IPS-15b (cell line): ENCODE results near the gene NMRAL1.

Source experiments
- H3K27me3 ChIP-seq: one replicate; pipeline ENCODE4 v1.6.1; 2013; ENCODE audit warnings: low read length; ENCODE audit not compliant: control insufficient read depth, insufficient read depth
- H3K36me3 ChIP-seq: one replicate; pipeline ENCODE4 v1.6.1; 2013; ENCODE audit warnings: low read length; ENCODE audit not compliant: control insufficient read depth, insufficient read depth
- H3K4me1 ChIP-seq: one replicate; pipeline ENCODE4 v1.6.1; 2013; ENCODE audit warnings: mild to moderate bottlenecking, low read length; ENCODE audit not compliant: control insufficient read depth, insufficient read depth
- H3K4me3 ChIP-seq: one replicate; pipeline ENCODE4 v1.5.1; 2013; ENCODE audit warnings: low read depth, low read length
- H3K9ac ChIP-seq: one replicate; pipeline ENCODE4 v1.6.1; 2013; ENCODE audit warnings: low read depth, mild to moderate bottlenecking, low read length
- H3K9me3 ChIP-seq: one replicate; pipeline ENCODE4 v1.6.1; 2013; ENCODE audit warnings: mild to moderate bottlenecking, low read length; ENCODE audit not compliant: control insufficient read depth, insufficient read depth

Gene NMRAL1

GRCh38 chr16:4512473-4512872 lies 38.0 kb upstream of the NMRAL1 start:
- peaks cover 52% of the 10 kb centered on the region for H3K36me3 ChIP-seq
- H3K9ac ChIP-seq = no peak overlapping the region
- H3K4me3 ChIP-seq = no peak overlapping the region

DNA sequence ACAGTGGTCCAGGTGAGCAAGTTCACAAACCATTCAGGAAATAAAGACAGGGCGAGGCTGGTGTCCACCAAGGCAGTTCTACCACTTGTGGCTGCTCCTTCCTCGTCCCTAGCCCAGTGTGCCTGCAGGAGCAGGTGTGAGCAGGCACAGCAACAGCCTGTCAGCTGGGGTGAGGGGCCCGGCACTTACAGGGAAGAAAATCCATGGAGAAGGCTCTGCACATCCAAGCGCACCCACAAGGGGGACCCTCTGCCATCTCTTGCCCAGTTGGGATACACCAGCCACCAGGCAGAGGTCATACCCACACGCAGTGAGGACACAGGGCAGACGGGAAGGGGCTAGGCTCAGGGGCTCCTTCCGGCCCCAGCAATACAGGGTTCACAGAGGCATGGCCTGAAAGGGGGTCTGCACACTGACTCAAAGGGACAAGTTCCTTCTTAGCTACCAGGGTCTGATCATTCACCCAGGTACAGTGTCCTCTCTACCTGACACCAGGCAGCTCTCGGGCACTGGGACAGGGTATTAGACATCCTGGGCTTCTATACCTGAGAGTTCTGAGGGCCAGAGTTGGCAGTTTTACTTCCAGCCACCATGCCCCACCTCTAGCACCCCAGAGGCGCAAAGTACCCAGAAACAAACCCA lies 37.1 kb upstream of the NMRAL1 start:
- H3K36me3 ChIP-seq = peaks cover 58% of the 10 kb centered on the region

More at GRCh38 chr16:4512473-4512872, 38.0 kb upstream of the NMRAL1 start:
- no peaks in the 10 kb centered on the region for H3K27me3 ChIP-seq
- no peaks in the 10 kb centered on the region for H3K9me3 ChIP-seq
- H3K4me1 ChIP-seq = no peaks in the 10 kb centered on the region

GRCh38 chr16:4510747-4511426 lies 36.5 kb upstream of the NMRAL1 start:
- no peaks in the 10 kb centered on the region for H3K9me3 ChIP-seq
- no peak overlapping the region for H3K9ac ChIP-seq
- peaks cover 58% of the 10 kb centered on the region for H3K36me3 ChIP-seq
- H3K4me1 ChIP-seq = no peaks in the 10 kb centered on the region
- H3K4me3 ChIP-seq = no peak overlapping the region
- no peaks in the 10 kb centered on the region for H3K27me3 ChIP-seq

More for the DNA sequence above, 37.1 kb upstream of the NMRAL1 start:
- no peaks in the 10 kb centered on the region for H3K27me3 ChIP-seq
- H3K9ac ChIP-seq = no peak overlapping the region
- no peaks in the 10 kb centered on the region for H3K4me1 ChIP-seq
- H3K9me3 ChIP-seq = no peaks in the 10 kb centered on the region
- H3K4me3 ChIP-seq = no peak overlapping the region

GRCh38 chr16:4510131-4510530 lies 35.7 kb upstream of the NMRAL1 start:
- H3K36me3 ChIP-seq = peaks cover 58% of the 10 kb centered on the region
- no peaks in the 10 kb centered on the region for H3K4me1 ChIP-seq
- no peak overlapping the region for H3K9ac ChIP-seq
- H3K4me3 ChIP-seq = no peak overlapping the region
- no peaks in the 10 kb centered on the region for H3K9me3 ChIP-seq
- H3K27me3 ChIP-seq = no peaks in the 10 kb centered on the region

GRCh38 chr16:4509420-4509819 lies 35.0 kb upstream of the NMRAL1 start:
- Histone ChIP-seq H3K27me3 (no peaks in the 10 kb centered on the region), H3K9me3 (no peaks in the 10 kb centered on the region), H3K4me1 (no peaks in the 10 kb centered on the region), H3K36me3 (peaks cover 58% of the 10 kb centered on the region), H3K9ac (no peak overlapping the region), H3K4me3 (no peak overlapping the region)

DNA sequence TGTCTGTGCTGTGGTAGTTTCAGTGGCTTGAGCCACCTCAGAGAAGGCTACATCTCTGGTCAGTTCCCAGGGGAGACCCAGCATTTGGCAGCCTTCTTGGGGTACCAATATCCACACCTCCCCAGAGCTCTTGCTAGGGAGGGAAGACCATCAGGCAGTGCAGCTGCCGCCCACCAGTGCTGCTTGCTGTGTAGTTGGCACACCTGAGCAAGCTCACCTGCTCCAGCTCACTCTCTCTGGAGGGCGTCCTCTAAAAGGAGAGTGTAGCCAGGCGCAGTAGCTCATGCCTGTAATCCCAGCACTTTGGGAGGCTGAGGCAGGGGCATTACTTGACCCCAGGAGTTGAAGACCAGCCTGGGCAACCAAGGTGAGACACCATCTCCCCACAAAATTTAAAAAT lies 34.4 kb upstream of the NMRAL1 start:
- Histone ChIP-seq H3K27me3 (no peaks in the 10 kb centered on the region), H3K4me3 (no peak overlapping the region), H3K9ac (no peak overlapping the region), H3K9me3 (no peaks in the 10 kb centered on the region), H3K36me3 (peaks cover 57% of the 10 kb centered on the region), H3K4me1 (no peaks in the 10 kb centered on the region)

DNA sequence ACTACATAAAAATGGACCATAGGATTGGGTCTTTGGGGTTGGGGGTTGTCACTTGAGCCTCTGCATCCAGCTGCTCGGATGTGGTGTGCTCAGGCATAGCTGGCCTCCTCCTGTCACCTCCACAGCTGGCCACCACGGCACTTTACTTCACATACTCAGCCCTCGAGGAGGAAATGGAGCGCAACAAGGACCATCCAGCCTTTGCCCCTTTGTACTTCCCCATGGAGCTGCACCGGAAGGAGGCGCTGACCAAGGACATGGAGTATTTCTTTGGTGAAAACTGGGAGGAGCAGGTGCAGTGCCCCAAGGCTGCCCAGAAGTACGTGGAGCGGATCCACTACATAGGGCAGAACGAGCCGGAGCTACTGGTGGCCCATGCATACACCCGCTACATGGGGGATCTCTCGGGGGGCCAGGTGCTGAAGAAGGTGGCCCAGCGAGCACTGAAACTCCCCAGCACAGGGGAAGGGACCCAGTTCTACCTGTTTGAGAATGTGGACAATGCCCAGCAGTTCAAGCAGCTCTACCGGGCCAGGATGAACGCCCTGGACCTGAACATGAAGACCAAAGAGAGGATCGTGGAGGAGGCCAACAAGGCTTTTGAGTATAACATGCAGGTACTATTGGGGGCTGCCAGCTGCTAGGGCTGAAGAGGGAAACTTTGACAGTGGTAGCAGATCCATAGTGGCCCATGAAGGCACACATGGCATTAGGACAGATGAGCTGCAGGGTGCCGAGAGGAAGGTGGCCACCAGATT lies 33.3 kb upstream of the NMRAL1 start:
- no peak overlapping the region for H3K4me3 ChIP-seq
- no peaks in the 10 kb centered on the region for H3K9me3 ChIP-seq
- no peaks in the 10 kb centered on the region for H3K4me1 ChIP-seq
- H3K36me3 ChIP-seq = peaks cover 48% of the 10 kb centered on the region
- H3K27me3 ChIP-seq = no peaks in the 10 kb centered on the region
- H3K9ac ChIP-seq = no peak overlapping the region

DNA sequence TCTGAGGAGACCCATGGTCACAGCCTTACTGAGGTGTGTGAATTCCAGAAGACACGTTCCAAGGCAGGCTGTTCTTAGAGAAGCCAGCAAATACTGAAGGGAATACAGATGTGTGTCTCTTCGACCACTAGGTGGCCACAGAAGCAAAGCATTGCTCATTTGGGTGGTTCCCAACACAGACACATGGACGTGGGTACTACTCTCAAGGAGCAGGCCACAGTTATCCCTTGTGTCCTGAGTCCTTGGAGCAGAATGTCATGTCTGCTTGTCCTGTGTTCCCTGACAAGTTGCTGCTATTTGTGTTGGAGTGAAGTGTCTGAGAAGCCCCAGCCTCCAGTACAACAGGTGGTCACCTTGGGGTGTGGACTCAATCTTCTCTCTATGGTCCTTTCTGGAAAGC lies 32.0 kb upstream of the NMRAL1 start:
- H3K36me3 ChIP-seq = peaks cover 34% of the 10 kb centered on the region
- H3K9ac ChIP-seq = no peak overlapping the region
- no peaks in the 10 kb centered on the region for H3K4me1 ChIP-seq
- H3K27me3 ChIP-seq = no peaks in the 10 kb centered on the region
- no peak overlapping the region for H3K4me3 ChIP-seq
- no peaks in the 10 kb centered on the region for H3K9me3 ChIP-seq

DNA sequence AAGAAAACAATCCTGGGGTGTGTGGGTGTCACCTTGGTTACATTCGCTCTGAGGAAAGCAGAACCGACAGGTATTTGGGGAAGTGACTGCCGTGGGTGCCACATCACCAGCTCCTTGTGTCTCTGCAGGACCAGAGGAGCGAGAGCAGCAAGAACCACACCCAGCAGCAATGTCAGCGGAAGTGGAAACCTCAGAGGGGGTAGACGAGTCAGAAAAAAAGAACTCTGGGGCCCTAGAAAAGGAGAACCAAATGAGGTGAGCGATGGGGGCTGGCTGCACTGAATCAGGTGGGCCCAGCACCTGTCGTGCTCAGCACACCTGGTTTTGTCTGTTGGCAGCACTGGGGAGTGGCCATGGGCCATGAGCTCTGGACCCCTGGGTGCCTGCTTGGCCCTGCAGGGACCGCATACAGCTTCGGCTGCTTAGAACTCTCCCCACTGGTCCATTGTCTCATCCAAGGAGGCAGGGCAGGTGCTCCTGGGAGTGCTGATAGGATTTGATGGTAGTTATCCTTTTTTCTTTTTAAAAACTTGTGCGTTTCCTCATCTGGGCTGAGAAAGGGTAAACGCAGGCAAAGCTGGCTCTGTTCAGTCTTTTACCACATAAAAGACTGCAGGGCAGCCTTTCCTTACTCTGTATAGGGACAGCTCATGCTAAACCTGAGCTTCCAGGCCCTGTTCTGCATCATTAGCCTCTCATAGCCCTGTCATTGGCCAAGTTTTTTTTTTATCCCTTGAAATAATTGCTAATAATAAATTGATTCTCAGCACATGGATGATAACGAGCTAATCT lies 31.1 kb upstream of the NMRAL1 start:
- Histone ChIP-seq H3K4me1 (no peaks in the 10 kb centered on the region), H3K4me3 (no peak overlapping the region), H3K9ac (no peak overlapping the region)

GRCh38 chr16:4501071-4501478 lies 26.6 kb upstream of the NMRAL1 start:
- Histone ChIP-seq H3K9me3 (no peaks in the 10 kb centered on the region), H3K36me3 (no peaks in the 10 kb centered on the region), H3K4me1 (no peaks in the 10 kb centered on the region), H3K4me3 (no peak overlapping the region), H3K27me3 (no peaks in the 10 kb centered on the region), H3K9ac (no peak overlapping the region)

More for the DNA sequence above, 31.1 kb upstream of the NMRAL1 start:
- Histone ChIP-seq H3K27me3 (no peaks in the 10 kb centered on the region), H3K36me3 (peaks cover 26% of the 10 kb centered on the region), H3K9me3 (no peaks in the 10 kb centered on the region)

DNA sequence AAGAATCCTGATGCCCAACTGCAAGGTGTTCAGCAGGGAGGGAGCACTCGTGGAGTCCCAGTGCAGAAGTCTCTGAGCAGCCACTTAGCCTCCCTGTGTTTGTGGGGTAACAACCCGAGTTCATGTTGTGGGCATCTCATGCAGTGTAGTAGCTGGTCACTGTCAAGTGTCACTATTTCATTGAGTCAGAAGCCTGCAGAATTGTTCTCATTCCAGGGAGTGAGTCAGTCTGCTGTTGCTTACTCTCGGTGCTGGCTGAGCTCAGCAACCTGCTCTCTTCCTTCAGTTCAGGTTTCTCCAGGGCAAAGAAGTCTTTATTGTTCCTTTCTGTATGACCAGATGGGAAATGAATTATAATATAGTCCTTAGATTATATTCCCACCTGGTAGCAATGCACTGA lies 25.8 kb upstream of the NMRAL1 start:
- Histone ChIP-seq H3K4me1 (peaks cover under 1% of the 10 kb centered on the region), H3K9ac (no peak overlapping the region)

More for the DNA sequence above, 25.8 kb upstream of the NMRAL1 start:
- Histone ChIP-seq H3K4me3 (no peak overlapping the region), H3K9me3 (no peaks in the 10 kb centered on the region), H3K36me3 (no peaks in the 10 kb centered on the region), H3K27me3 (no peaks in the 10 kb centered on the region)
